Measurements from ENCODE around the gene CNTN5. TPM values are rescaled to one million over a fixed set of nuclear protein-coding genes. Genes with fewer than 3 reads are reported as not detected.

Gene CNTN5
- total RNA-seq, 4 donors from 2014 or later: 0.12 TPM; not detected in 3

- H3K9me3 ChIP-seq: peaks cover 0 to 8% (median 0%) of the 10 kb centered on the region in 3 donors
- intact Hi-C loops (cut with DNase I): no loop called here
- H3K36me3 ChIP-seq: no peaks in the 10 kb centered on the region
- no peak for TF ChIP-seq POLR2A (IDR thresholded peaks at IDR 0.05)
- TF ChIP-seq CTCF (IDR thresholded peaks at IDR 0.05): no peak
- H3K4me1 ChIP-seq: no peaks in the 10 kb centered on the region
- 79 to 80% methylated on average over 2 to 6 of the region's 7 CpGs for WGBS, 2 donors
- no peak overlapping the region for H3K27ac ChIP-seq
- H3K27me3 ChIP-seq: no peaks in the 10 kb centered on the region
- no peak overlapping the region for H3K4me3 ChIP-seq
- DNase-seq: no peak
Observed at GRCh38 chr11:100383357-100383865, 1362.7 kb downstream of the CNTN5 start.

GRCh38 chr11:100396266-100396665, 1375.5 kb downstream of the CNTN5 start:
- intact Hi-C loops (cut with DNase I): no loop called here

GRCh38 chr11:100397401-100397800, 1376.7 kb downstream of the CNTN5 start:
- Histone ChIP-seq H3K27ac (no peak overlapping the region), H3K9me3 (no peaks in the 10 kb centered on the region), H3K36me3 (no peaks in the 10 kb centered on the region), H3K27me3 (no peaks in the 10 kb centered on the region), H3K4me1 (peaks cover 0 to 7% (median 0%) of the 10 kb centered on the region in 3 donors), H3K4me3 (no peak overlapping the region)
- intact Hi-C loops (cut with DNase I): no loop called here
- TF ChIP-seq POLR2A (IDR thresholded peaks at IDR 0.05): no peak
- WGBS, 2 donors: 84 to 85% methylated on average over 3 of the region's 3 CpGs
- no peak for DNase-seq

More at GRCh38 chr11:100396266-100396665, 1375.5 kb downstream of the CNTN5 start:
- TF ChIP-seq POLR2A (IDR thresholded peaks at IDR 0.05) (no peak), CTCF (IDR thresholded peaks at IDR 0.05) (no peak)
- Histone ChIP-seq H3K27ac (no peak overlapping the region), H3K9me3 (no peaks in the 10 kb centered on the region), H3K36me3 (no peaks in the 10 kb centered on the region), H3K27me3 (no peaks in the 10 kb centered on the region), H3K4me3 (no peak overlapping the region), H3K4me1 (peaks cover 0 to 7% (median 0%) of the 10 kb centered on the region in 3 donors)
- DNase-seq: no peak
- WGBS, 2 donors: 60% methylated on average over 3 of the region's 3 CpGs

GRCh38 chr11:100403816-100404215, 1383.1 kb downstream of the CNTN5 start:
- no peaks in the 10 kb centered on the region for H3K4me1 ChIP-seq
- peaks cover 0 to 4% (median 0%) of the 10 kb centered on the region in 3 donors for H3K9me3 ChIP-seq
- 42 to 52% methylated on average over 2 of the region's 2 CpGs for WGBS, 2 donors
- DNase-seq: no peak
- H3K36me3 ChIP-seq: no peaks in the 10 kb centered on the region
- H3K27me3 ChIP-seq: no peaks in the 10 kb centered on the region
- no peak overlapping the region for H3K4me3 ChIP-seq
- H3K27ac ChIP-seq: no peak overlapping the region
- TF ChIP-seq POLR2A (IDR thresholded peaks at IDR 0.05) (no peak), CTCF (IDR thresholded peaks at IDR 0.05) (no peak)
- intact Hi-C loops (cut with DNase I): no loop called here

GRCh38 chr11:100404907-100405306, 1384.2 kb downstream of the CNTN5 start:
- Histone ChIP-seq H3K4me1 (no peaks in the 10 kb centered on the region), H3K36me3 (no peaks in the 10 kb centered on the region), H3K27me3 (no peaks in the 10 kb centered on the region), H3K4me3 (no peak overlapping the region), H3K9me3 (peaks cover 0 to 4% (median 0%) of the 10 kb centered on the region in 3 donors), H3K27ac (no peak overlapping the region)
- intact Hi-C loops (cut with DNase I): no loop called here
- TF ChIP-seq POLR2A (IDR thresholded peaks at IDR 0.05) (no peak), CTCF (IDR thresholded peaks at IDR 0.05) (no peak)
- DNase-seq: no peak
- WGBS, 2 donors: 67 to 77% methylated on average over 7 to 10 of the region's 10 CpGs

Data from esophagus squamous epithelium (tissue), 5 donors.